Endothelial cell (in vitro differentiated cells): ENCODE measurements around the gene MYEF2. TPM values are rescaled to one million over a fixed set of nuclear protein-coding genes. Genes with fewer than 3 reads are reported as not detected.

Experiments
- DNase-seq: peaks from one replicate; pipeline ENCODE4 v3.0.0; 2021; ENCODE audit warnings: low spot score
- H3K27ac Mint-ChIP-seq: one replicate; pipeline ENCODE4 v1.8.0; 2021; ENCODE audit warnings: mixed read lengths, inconsistent platforms; ENCODE audit not compliant: unreplicated experiment
- H3K27me3 Mint-ChIP-seq: one replicate; pipeline ENCODE4 v1.8.0; 2021; ENCODE audit warnings: mild to moderate bottlenecking, moderate library complexity, mixed read lengths, inconsistent platforms; ENCODE audit not compliant: unreplicated experiment
- H3K36me3 Mint-ChIP-seq: one replicate; pipeline ENCODE4 v1.8.0; 2021; ENCODE audit warnings: mild to moderate bottlenecking, low read depth, mixed read lengths, inconsistent platforms; ENCODE audit not compliant: unreplicated experiment
- H3K4me1 Mint-ChIP-seq: one replicate; pipeline ENCODE4 v1.8.0; 2021; ENCODE audit warnings: mild to moderate bottlenecking, mixed read lengths, inconsistent platforms; ENCODE audit not compliant: unreplicated experiment
- H3K4me3 Mint-ChIP-seq: one replicate; pipeline ENCODE4 v1.8.0; 2021; ENCODE audit warnings: mild to moderate bottlenecking, mixed read lengths, inconsistent platforms; ENCODE audit not compliant: unreplicated experiment
- H3K9me3 Mint-ChIP-seq: one replicate; pipeline ENCODE4 v1.8.0; 2021; ENCODE audit warnings: mixed read lengths, inconsistent platforms; ENCODE audit not compliant: unreplicated experiment
- CTCF ChIP-seq: fragments of 200-600 bp; sonication (generic); IDR thresholded peaks from one replicate; pipeline ENCODE4 v1.5.0; 2021; ENCODE audit warnings: antibody characterized with exemption; ENCODE audit not compliant: unreplicated experiment
- total RNA-seq: library from RNA; stranded (reverse); fragmentation: NEBNext Ultra II Directional; extraction: Animal tissue kit (Norgen Biotek cat#: 25700); gene quantifications from one replicate; pipeline ENCODE4 v1.2.1, GENCODE V29; 2021; ENCODE audit not compliant: unreplicated experiment

Gene MYEF2
- total RNA-seq, 1 donor from 2014 or later: 45.9 TPM

GRCh38 chr15:48087844-48088243 lies 90.3 kb downstream of the MYEF2 start:
- Mint-ChIP-seq H3K4me3 (no peak overlapping the region), H3K36me3 (peaks cover 5% of the 10 kb centered on the region), H3K27ac (no peak overlapping the region), H3K9me3 (peaks cover 5% of the 10 kb centered on the region), H3K4me1 (no peaks in the 10 kb centered on the region), H3K27me3 (no peaks in the 10 kb centered on the region)
- TF ChIP-seq CTCF: no peak
- DNase-seq: no peak

GRCh38 chr15:48086576-48086975 lies 91.5 kb downstream of the MYEF2 start:
- Mint-ChIP-seq H3K4me1 (no peaks in the 10 kb centered on the region), H3K36me3 (peaks cover 5% of the 10 kb centered on the region), H3K27ac (no peak overlapping the region), H3K27me3 (no peaks in the 10 kb centered on the region), H3K9me3 (peaks cover 5% of the 10 kb centered on the region), H3K4me3 (no peak overlapping the region)
- no peak for TF ChIP-seq CTCF
- no peak for DNase-seq

- Mint-ChIP-seq H3K4me3 (no peak overlapping the region), H3K36me3 (peaks cover 5% of the 10 kb centered on the region), H3K27ac (no peak overlapping the region), H3K4me1 (no peaks in the 10 kb centered on the region), H3K27me3 (no peaks in the 10 kb centered on the region), H3K9me3 (peaks cover 5% of the 10 kb centered on the region)
- TF ChIP-seq CTCF: no peak
- no peak for DNase-seq
Measured at GRCh38 chr15:48086133-48086532, 92.0 kb downstream of the MYEF2 start.

- TF ChIP-seq CTCF: no peak
- H3K4me3 Mint-ChIP-seq: no peak overlapping the region
- H3K36me3 Mint-ChIP-seq: peaks cover 5% of the 10 kb centered on the region
- H3K4me1 Mint-ChIP-seq: no peaks in the 10 kb centered on the region
- peaks cover 5% of the 10 kb centered on the region for H3K9me3 Mint-ChIP-seq
- no peak overlapping the region for H3K27ac Mint-ChIP-seq
- no peaks in the 10 kb centered on the region for H3K27me3 Mint-ChIP-seq
- no peak for DNase-seq
Measured at GRCh38 chr15:48085591-48085930, 92.5 kb downstream of the MYEF2 start.

GRCh38 chr15:48084759-48085590 lies 93.1 kb downstream of the MYEF2 start:
- no peak overlapping the region for H3K4me3 Mint-ChIP-seq

More at GRCh38 chr15:48084759-48085590, 93.1 kb downstream of the MYEF2 start:
- TF ChIP-seq CTCF: peak; percentile 50
- peaks cover 5% of the 10 kb centered on the region for H3K36me3 Mint-ChIP-seq
- H3K4me1 Mint-ChIP-seq: no peaks in the 10 kb centered on the region
- peak; percentile 23 for DNase-seq
- no peaks in the 10 kb centered on the region for H3K27me3 Mint-ChIP-seq
- H3K9me3 Mint-ChIP-seq: peaks cover 5% of the 10 kb centered on the region
- H3K27ac Mint-ChIP-seq: no peak overlapping the region
